Activated naive CD4-positive, alpha-beta T cell treated with anti-CD3 and anti-CD28 coated beads for 36 hours (primary cell): ENCODE data around the gene CFAP53. TPM values are rescaled to one million over a fixed set of nuclear protein-coding genes. Genes with fewer than 3 reads are reported as not detected.
"Not testable (repeated sequence)": the region's sequence is repeated elsewhere in the genome, so short reads cannot be mapped to it uniquely, and the experiment has no call there.

Source experiments
- CTCF ChIA-PET: fragments of 350-600 bp; sonication (Branson Sonifier 250); formaldehyde crosslinking; loops from one replicate; lab custom pipeline; 2021; ENCODE audit warnings: antibody characterized with exemption; lab: Charles Lee
- DNase-seq: peaks from one replicate; pipeline ENCODE4 v3.0.0-alpha.2; 2020
- H3K27ac Mint-ChIP-seq: one replicate; pipeline ENCODE4 v1.8.0; 2021; ENCODE audit warnings: mild to moderate bottlenecking, mixed read lengths
- H3K27me3 Mint-ChIP-seq: one replicate; pipeline ENCODE4 v1.8.0; 2021; ENCODE audit warnings: low read depth, mixed read lengths
- H3K36me3 Mint-ChIP-seq: one replicate; pipeline ENCODE4 v1.8.0; 2021; ENCODE audit warnings: low read depth, mixed read lengths
- H3K4me1 Mint-ChIP-seq: one replicate; pipeline ENCODE4 v1.8.0; 2021; ENCODE audit warnings: low read depth, mixed read lengths
- H3K4me3 Mint-ChIP-seq: one replicate; pipeline ENCODE4 v1.8.0; 2021; ENCODE audit warnings: mild to moderate bottlenecking, moderate library complexity, mixed read lengths
- H3K9me3 Mint-ChIP-seq: one replicate; pipeline ENCODE4 v1.8.0; 2021; ENCODE audit warnings: mixed read lengths
- intact Hi-C: fragments of 100-400 bp; cut with micrococcal nuclease; formaldehyde crosslinking; loops from one replicate; pipeline ENCODE4 v1.15.1; 2023
- total RNA-seq, 2 experiments: library from RNA; stranded (reverse); gene quantifications; one replicate each; pipeline ENCODE4 v1.2.3, GENCODE V29; 2021

CFAP53 gene
- total RNA-seq, 2 experiments from 2014 or later: 0.40 to 0.43 TPM

- Mint-ChIP-seq H3K9me3 (peaks cover 3% of the 10 kb centered on the region), H3K36me3 (no peaks in the 10 kb centered on the region)
These were observed 34.8 kb upstream of the CFAP53 start for GRCh38 chr18:50301074-50301473.

GRCh38 chr18:50299626-50300388, 33.5 kb upstream of the CFAP53 start:
- CTCF ChIA-PET: no interaction called here
- intact Hi-C loops: no loop called here
- H3K27ac Mint-ChIP-seq: no peak overlapping the region
- H3K9me3 Mint-ChIP-seq: no peaks in the 10 kb centered on the region
- H3K27me3 Mint-ChIP-seq: peaks cover 25% of the 10 kb centered on the region
- peaks cover 5% of the 10 kb centered on the region for H3K4me1 Mint-ChIP-seq
- no peak overlapping the region for H3K4me3 Mint-ChIP-seq
- no peak for DNase-seq
- H3K36me3 Mint-ChIP-seq: no peaks in the 10 kb centered on the region

More at GRCh38 chr18:50301074-50301473, 34.8 kb upstream of the CFAP53 start:
- Mint-ChIP-seq H3K4me3 (no peak overlapping the region), H3K4me1 (peaks cover 5% of the 10 kb centered on the region), H3K27ac (no peak overlapping the region), H3K27me3 (peaks cover 28% of the 10 kb centered on the region)
- no peak for DNase-seq
- CTCF ChIA-PET: no interaction called here
- intact Hi-C loops: no loop called here

- DNase-seq: no peak
- Mint-ChIP-seq H3K36me3 (no peaks in the 10 kb centered on the region), H3K27ac (no peak overlapping the region), H3K4me1 (peaks cover 5% of the 10 kb centered on the region), H3K27me3 (peaks cover 19% of the 10 kb centered on the region), H3K9me3 (no peaks in the 10 kb centered on the region), H3K4me3 (peak overlapping the region; percentile 68)
- intact Hi-C loops: loop anchor here (1.0 kb wide), 2 partner anchors 9 to 10 kb away; no protein-coding TSS in a partner anchor
- CTCF ChIA-PET: interaction anchor here (0.9 kb wide), 1 partner anchor 59 kb away, joined by 4 read pairs; no protein-coding TSS in a partner anchor
These were observed 32.4 kb upstream of the CFAP53 start for GRCh38 chr18:50298443-50299284.

GRCh38 chr18:50297621-50298442, 31.5 kb upstream of the CFAP53 start:
- no peak overlapping the region for H3K27ac Mint-ChIP-seq
- peak overlapping the region; percentile 68 for H3K4me3 Mint-ChIP-seq
- intact Hi-C loops: loop anchor here (1.0 kb wide), 2 partner anchors 9 to 10 kb away; no protein-coding TSS in a partner anchor
- DNase-seq: peak; percentile 88
- CTCF ChIA-PET: interaction anchor here (0.9 kb wide), 1 partner anchor 59 kb away, joined by 4 read pairs; no protein-coding TSS in a partner anchor
- H3K4me1 Mint-ChIP-seq: peaks cover 5% of the 10 kb centered on the region
- no peaks in the 10 kb centered on the region for H3K9me3 Mint-ChIP-seq
- H3K27me3 Mint-ChIP-seq: peaks cover 19% of the 10 kb centered on the region
- no peaks in the 10 kb centered on the region for H3K36me3 Mint-ChIP-seq

- no peak for DNase-seq
- CTCF ChIA-PET: no interaction called here
- H3K4me3 Mint-ChIP-seq: no peak overlapping the region
- no peaks in the 10 kb centered on the region for H3K9me3 Mint-ChIP-seq
- intact Hi-C loops: no loop called here
- peaks cover 10% of the 10 kb centered on the region for H3K4me1 Mint-ChIP-seq
- no peaks in the 10 kb centered on the region for H3K36me3 Mint-ChIP-seq
- H3K27me3 Mint-ChIP-seq: peaks cover 2% of the 10 kb centered on the region
- no peak overlapping the region for H3K27ac Mint-ChIP-seq
These were observed 26.7 kb upstream of the CFAP53 start for GRCh38 chr18:50293039-50293438.

GRCh38 chr18:50289108-50289443, 22.8 kb upstream of the CFAP53 start:
- Mint-ChIP-seq H3K9me3 (no peaks in the 10 kb centered on the region), H3K4me3 (peak overlapping the region; percentile 63), H3K36me3 (peaks cover 27% of the 10 kb centered on the region), H3K4me1 (peaks cover 22% of the 10 kb centered on the region), H3K27me3 (no peaks in the 10 kb centered on the region), H3K27ac (peak overlapping the region; percentile 76)
- intact Hi-C loops: loop anchor here (5.0 to 10.0 kb wide), 3 partner anchors 138 to 1354 kb away; partner anchors contain the start of gene ACAA2
- CTCF ChIA-PET: interaction anchor here (0.5 to 1.2 kb wide), 4 partner anchors 65 to 93 kb away, joined by 3 to 4 read pairs (median 4); no protein-coding TSS in a partner anchor
- DNase-seq: no peak

GRCh38 chr18:50288348-50289107, 22.2 kb upstream of the CFAP53 start:
- peak overlapping the region; percentile 95 for H3K27ac Mint-ChIP-seq
- peak overlapping the region; percentile 93 for H3K4me3 Mint-ChIP-seq
- DNase-seq, H3K27me3 Mint-ChIP-seq, H3K9me3 Mint-ChIP-seq: not testable (repeated sequence)
- CTCF ChIA-PET: interaction anchor here (0.5 to 1.2 kb wide), 4 partner anchors 64 to 92 kb away, joined by 3 to 4 read pairs (median 4); no protein-coding TSS in a partner anchor
- peaks cover 33% of the 10 kb centered on the region for H3K36me3 Mint-ChIP-seq
- intact Hi-C loops: loop anchor here (1.0 to 10.0 kb wide), 4 partner anchors 10 to 1354 kb away; partner anchors contain the start of gene ACAA2
- peaks cover 24% of the 10 kb centered on the region for H3K4me1 Mint-ChIP-seq

GRCh38 chr18:50287441-50288347, 21.4 kb upstream of the CFAP53 start, which contains the start of gene CXXC1:
CXXC1 (minus strand) TSS chr18:50287692; CDS start chr18:50287589, 103 bp downstream.
- Mint-ChIP-seq H3K4me3 (peak within 1 kb of the TSS; percentile 93), H3K4me1 (peaks cover 24% of the 10 kb centered on the region), H3K9me3 (no peaks in the 10 kb centered on the region), H3K36me3 (peaks cover 40% of the 10 kb centered on the region), H3K27ac (peak within 1 kb of the TSS; percentile 95), H3K27me3 (no peaks in the 10 kb centered on the region)
- CTCF ChIA-PET: interaction anchor here (0.9 kb wide), 1 partner anchor 70 kb away, joined by 4 read pairs; no protein-coding TSS in a partner anchor
- intact Hi-C loops: loop anchor here (1.0 to 10.0 kb wide), 12 partner anchors 11 to 1353 kb away; partner anchors contain the start of genes ACAA2, CFAP53, RPL17 and SKA1
- peak; percentile 97 for DNase-seq

- no peaks in the 10 kb centered on the region for H3K9me3 Mint-ChIP-seq
- intact Hi-C loops: loop anchor here (1.0 to 10.0 kb wide), 11 partner anchors 20 to 1352 kb away; partner anchors contain the start of genes ACAA2, CFAP53, RPL17 and SKA1
- peak overlapping the region; percentile 93 for H3K4me3 Mint-ChIP-seq
- H3K27ac Mint-ChIP-seq: peak overlapping the region; percentile 95
- peaks cover 27% of the 10 kb centered on the region for H3K4me1 Mint-ChIP-seq
- peaks cover 47% of the 10 kb centered on the region for H3K36me3 Mint-ChIP-seq
- CTCF ChIA-PET: no interaction called here
- no peaks in the 10 kb centered on the region for H3K27me3 Mint-ChIP-seq
- peak; percentile 20 for DNase-seq
These were observed 20.7 kb upstream of the CFAP53 start for GRCh38 chr18:50287028-50287440.

- H3K4me1 Mint-ChIP-seq: peaks cover 27% of the 10 kb centered on the region
- DNase-seq: no peak
- intact Hi-C loops: loop anchor here (1.0 to 10.0 kb wide), 11 partner anchors 20 to 1352 kb away; partner anchors contain the start of genes ACAA2, CFAP53, RPL17 and SKA1
- peaks cover 47% of the 10 kb centered on the region for H3K36me3 Mint-ChIP-seq
- H3K27me3 Mint-ChIP-seq: no peaks in the 10 kb centered on the region
- H3K27ac Mint-ChIP-seq: peak overlapping the region; percentile 95
- H3K9me3 Mint-ChIP-seq: no peaks in the 10 kb centered on the region
- H3K4me3 Mint-ChIP-seq: peak overlapping the region; percentile 93
- CTCF ChIA-PET: no interaction called here
These were observed 20.2 kb upstream of the CFAP53 start for GRCh38 chr18:50286391-50287027.
